GM18502 (cell line): ENCODE data around the gene PHF1.

ENCODE experiments used
- ATAC-seq: cut with Tn5 transposase; IDR thresholded peaks from one replicate; pipeline ENCODE4 v1.9.1; 2021; ENCODE audit warnings: mild to moderate bottlenecking; ENCODE audit not compliant: unreplicated experiment, poor library complexity

PHF1 gene

GRCh38 chr6:33430991-33431879, 20.4 kb downstream of the PHF1 start:
- ATAC-seq, result peak; percentile 47

GRCh38 chr6:33431880-33432541, 21.2 kb downstream of the PHF1 start:
- ATAC-seq, result no peak

- ATAC-seq, result no peak
These were observed 21.7 kb downstream of the PHF1 start for GRCh38 chr6:33432546-33432945.

- ATAC-seq, result no peak
These were observed 22.3 kb downstream of the PHF1 start for GRCh38 chr6:33433001-33433543.

GRCh38 chr6:33433544-33434191, 22.9 kb downstream of the PHF1 start:
- no peak for ATAC-seq

GRCh38 chr6:33434961-33435360, 24.1 kb downstream of the PHF1 start:
- no peak for ATAC-seq

GRCh38 chr6:33437666-33438065, 26.9 kb downstream of the PHF1 start:
- ATAC-seq, result no peak

GRCh38 chr6:33438978-33439594, 28.3 kb downstream of the PHF1 start:
- ATAC-seq, result no peak

- no peak for ATAC-seq
These were observed 29.3 kb downstream of the PHF1 start for GRCh38 chr6:33439956-33440648.

- ATAC-seq, result no peak
These were observed 30.0 kb downstream of the PHF1 start for GRCh38 chr6:33440649-33441309.

- no peak for ATAC-seq
These were observed 30.6 kb downstream of the PHF1 start for GRCh38 chr6:33441457-33441856.

- no peak for ATAC-seq
These were observed 31.5 kb downstream of the PHF1 start for GRCh38 chr6:33442283-33442682.

- no peak for ATAC-seq
These were observed 32.2 kb downstream of the PHF1 start for GRCh38 chr6:33443025-33443424.

GRCh38 chr6:33443619-33444504, 33.0 kb downstream of the PHF1 start:
- no peak for ATAC-seq

- no peak for ATAC-seq
These were observed 34.3 kb downstream of the PHF1 start for GRCh38 chr6:33445119-33445603.

GRCh38 chr6:33446356-33446755, 35.5 kb downstream of the PHF1 start:
- no peak for ATAC-seq

GRCh38 chr6:33450434-33450833, 39.6 kb downstream of the PHF1 start:
- no peak for ATAC-seq

GRCh38 chr6:33451606-33452005, 40.8 kb downstream of the PHF1 start:
- no peak for ATAC-seq
